Neural progenitor cell (in vitro differentiated cells): ENCODE measurements around the gene CCDC88A. TPM values are rescaled to one million over a fixed set of nuclear protein-coding genes. Genes with fewer than 3 reads are reported as not detected.

Experiments
- DNase-seq: peaks from one replicate; pipeline ENCODE4 v3.0.0-alpha.2; 2016; ENCODE audit warnings: low spot score
- H2AFZ ChIP-seq: fragments of 200-600 bp; sonication (generic); replicated peaks from 2 replicates; pipeline ENCODE4 v1.6.1; 2016; ENCODE audit warnings: antibody characterized with exemption
- H3F3A ChIP-seq: fragments of 200-600 bp; sonication (generic); 2 replicates; pipeline ENCODE4 v1.6.1; 2016; ENCODE audit warnings: antibody characterized with exemption, low read depth
- H3K27ac ChIP-seq: fragments of 200-600 bp; sonication (generic); 2 replicates; pipeline ENCODE4 v1.5.1; 2016; ENCODE audit warnings: mild to moderate bottlenecking
- H3K27me3 ChIP-seq: fragments of 200-600 bp; sonication (generic); 2 replicates; pipeline ENCODE4 v1.6.1; 2016; ENCODE audit warnings: mild to moderate bottlenecking, moderate library complexity
- H3K36me3 ChIP-seq: fragments of 200-600 bp; sonication (generic); 2 replicates; pipeline ENCODE4 v1.5.1; 2016
- H3K4me1 ChIP-seq: fragments of 200-600 bp; sonication (generic); 2 replicates; pipeline ENCODE4 v1.6.1; 2016; ENCODE audit warnings: mixed run types
- H3K4me2 ChIP-seq: fragments of 200-600 bp; sonication (generic); 2 replicates; pipeline ENCODE4 v1.6.1; 2016
- H3K4me3 ChIP-seq: fragments of 200-600 bp; sonication (generic); 2 replicates; pipeline ENCODE4 v1.5.1; 2016
- H3K79me2 ChIP-seq: fragments of 200-600 bp; sonication (generic); 2 replicates; pipeline ENCODE4 v1.6.1; 2016; ENCODE audit warnings: low read depth
- H3K9ac ChIP-seq: fragments of 200-600 bp; sonication (generic); 2 replicates; pipeline ENCODE4 v1.6.1; 2016
- H3K9me3 ChIP-seq: fragments of 200-600 bp; sonication (generic); 2 replicates; pipeline ENCODE4 v1.5.1; 2016; ENCODE audit warnings: low read depth
- H4K20me1 ChIP-seq: fragments of 200-600 bp; sonication (generic); 2 replicates; pipeline ENCODE4 v1.6.1; 2016; ENCODE audit warnings: low read depth
- H3K27ac Mint-ChIP-seq: 3 replicates; pipeline ENCODE4 v1.8.0; 2021; ENCODE audit warnings: mixed read lengths
- H3K27me3 Mint-ChIP-seq: 2 replicates; pipeline ENCODE4 v1.8.0; 2022; ENCODE audit warnings: low read depth, mild to moderate bottlenecking, inconsistent platforms, moderate library complexity, mixed read lengths; ENCODE audit not compliant: insufficient read depth
- H3K36me3 Mint-ChIP-seq: 3 replicates; pipeline ENCODE4 v1.8.0; 2021; ENCODE audit warnings: mixed read lengths
- H3K4me1 Mint-ChIP-seq: 3 replicates; pipeline ENCODE4 v1.8.0; 2021; ENCODE audit warnings: mixed read lengths
- H3K4me3 Mint-ChIP-seq: 3 replicates; pipeline ENCODE4 v1.8.0; 2021; ENCODE audit warnings: mild to moderate bottlenecking, moderate library complexity, mixed read lengths
- H3K9me3 Mint-ChIP-seq: 3 replicates; pipeline ENCODE4 v1.8.0; 2020; ENCODE audit warnings: mixed read lengths
- CTCF ChIP-seq: fragments of 200-600 bp; sonication (generic); IDR thresholded peaks from 2 replicates; pipeline ENCODE4 v1.5.1; 2017; ENCODE audit warnings: antibody characterized with exemption, mild to moderate bottlenecking
- EZH2 ChIP-seq: fragments of 200-600 bp; sonication (generic); IDR thresholded peaks from 2 replicates; pipeline ENCODE4 v1.6.1; 2017; ENCODE audit warnings: antibody characterized with exemption, mild to moderate bottlenecking, moderate library complexity
- EZH2phosphoT487 ChIP-seq: fragments of 200-600 bp; sonication (generic); IDR thresholded peaks from 2 replicates; pipeline ENCODE4 v1.6.1; 2017; ENCODE audit warnings: antibody characterized with exemption
- small RNA-seq: library from RNA; depleted of rRNA; stranded (forward); fragments of <200 nt; gene quantifications from one replicate; pipeline ENCODE3, GENCODE V24; 2015
- total RNA-seq: library from RNA; depleted of rRNA; stranded (reverse); fragments of >200 nt; gene quantifications from 2 replicates; pipeline ENCODE4 v1.2.3, GENCODE V29; 2015; ENCODE audit warnings: low replicate concordance

The CCDC88A gene
- total RNA-seq, 1 donor from 2014 or later: 182 TPM

- Mint-ChIP-seq H3K9me3 (no peaks in the 10 kb centered on the region), H3K36me3 (peaks cover 6% of the 10 kb centered on the region), H3K27ac (no peak overlapping the region), H3K4me1 (peaks cover 3% of the 10 kb centered on the region), H3K4me3 (no peak overlapping the region), H3K27me3 (peaks cover 4% of the 10 kb centered on the region)
- TF ChIP-seq EZH2phosphoT487 (no peak), EZH2 (no peak), CTCF (no peak)
- no peaks in the 10 kb centered on the region for H3K4me1 ChIP-seq
- no peak overlapping the region for H3K9ac ChIP-seq
- peaks cover 23% of the 10 kb centered on the region for H4K20me1 ChIP-seq
- H3K27ac ChIP-seq: no peak overlapping the region
- H3K27me3 ChIP-seq: no peaks in the 10 kb centered on the region
- peaks cover 4% of the 10 kb centered on the region for H3K79me2 ChIP-seq
- no peak overlapping the region for H3K4me3 ChIP-seq
- DNase-seq: no peak
- no peak overlapping the region for H3K4me2 ChIP-seq
- no peak overlapping the region for H2AFZ ChIP-seq
- peaks cover 40% of the 10 kb centered on the region for H3F3A ChIP-seq
- H3K36me3 ChIP-seq: peaks cover 15% of the 10 kb centered on the region
- no peaks in the 10 kb centered on the region for H3K9me3 ChIP-seq
These were observed 179.9 kb downstream of the CCDC88A start for GRCh38 chr2:55239656-55240222.

Small RNAs within 50 kb of the gene (small RNA-seq; reads per million reads assigned to genes)
- gene RF00019 (not detected), gene RNU6-221P (not detected), gene RNU6-775P (not detected)

Other genes with a start within 250 kb of the CCDC88A start
- gene CLHC1, start 187.6 kb downstream of the CCDC88A start, total RNA-seq: 23.2 and 24.6 TPM in 2 replicates
- 2,670 and 2,741 TPM in 2 replicates for gene RPS27A, start 187.2 kb downstream of the CCDC88A start, total RNA-seq
- 34.1 and 39.2 TPM in 2 replicates for gene MTIF2, start 150.6 kb downstream of the CCDC88A start, total RNA-seq
- gene CFAP36, start 99.9 kb upstream of the CCDC88A start, total RNA-seq: 34.4 and 51.2 TPM in 2 replicates
- 44.1 and 71.2 TPM in 2 replicates for gene PPP4R3B, start 197.8 kb upstream of the CCDC88A start, total RNA-seq